Mesendoderm (in vitro differentiated cells): ENCODE data around the gene DST.
A peak's percentile ranks its signal among the peaks of the same experiment; 100 is the strongest.

ENCODE experiments used
- DNase-seq: peaks from one replicate; pipeline ENCODE4 v3.0.0; 2013
- H2AK5ac ChIP-seq: 2 replicates; pipeline ENCODE4 v1.6.1; 2013; ENCODE audit warnings: low read length, inconsistent platforms
- H2BK120ac ChIP-seq: 2 replicates; pipeline ENCODE4 v1.6.1; 2013; ENCODE audit warnings: low read depth, mild to moderate bottlenecking, low read length, moderate library complexity, mixed read lengths
- H2BK15ac ChIP-seq: replicated peaks from 2 replicates; pipeline ENCODE4 v1.6.1; 2013; ENCODE audit warnings: low read depth, mild to moderate bottlenecking, moderate library complexity
- H2BK5ac ChIP-seq: 2 replicates; pipeline ENCODE4 v1.6.1; 2013; ENCODE audit warnings: low read length, inconsistent platforms
- H3K18ac ChIP-seq: 2 replicates; pipeline ENCODE4 v1.6.1; 2013; ENCODE audit warnings: mild to moderate bottlenecking, low read length, mixed read lengths
- H3K23ac ChIP-seq: one replicate; pipeline ENCODE4 v1.6.1; 2013; ENCODE audit warnings: low read length
- H3K27ac ChIP-seq: 2 replicates; pipeline ENCODE4 v1.5.1; 2013; ENCODE audit warnings: low read depth, mild to moderate bottlenecking, inconsistent platforms, low read length, moderate library complexity
- H3K27me3 ChIP-seq: 2 replicates; pipeline ENCODE4 v1.6.1; 2013; ENCODE audit warnings: low read length, control low read depth, mild to moderate bottlenecking, inconsistent platforms; ENCODE audit not compliant: insufficient read depth, poor library complexity
- H3K36me3 ChIP-seq: 2 replicates; pipeline ENCODE4 v1.6.1; 2013; ENCODE audit warnings: low read length, inconsistent platforms; ENCODE audit not compliant: control insufficient read depth, insufficient read depth
- H3K4ac ChIP-seq: one replicate; pipeline ENCODE4 v1.6.1; 2013; ENCODE audit warnings: low read depth, mild to moderate bottlenecking, low read length, moderate library complexity
- H3K4me1 ChIP-seq: 2 replicates; pipeline ENCODE4 v1.6.1; 2013; ENCODE audit warnings: low read depth, low read length, inconsistent platforms; ENCODE audit not compliant: control insufficient read depth
- H3K4me2 ChIP-seq: 2 replicates; pipeline ENCODE4 v1.6.1; 2013; ENCODE audit warnings: low read length
- H3K4me3 ChIP-seq: 2 replicates; pipeline ENCODE4 v1.5.1; 2013; ENCODE audit warnings: mild to moderate bottlenecking, low read length
- H3K56ac ChIP-seq: one replicate; pipeline ENCODE4 v1.6.1; 2013; ENCODE audit warnings: low read length
- H3K79me1 ChIP-seq: 2 replicates; pipeline ENCODE4 v1.6.1; 2013; ENCODE audit warnings: low read length, inconsistent platforms
- H3K79me2 ChIP-seq: 2 replicates; pipeline ENCODE4 v1.6.1; 2013; ENCODE audit warnings: mild to moderate bottlenecking, low read length; ENCODE audit not compliant: control insufficient read depth, insufficient read depth
- H3K9ac ChIP-seq: 2 replicates; pipeline ENCODE4 v1.6.1; 2013; ENCODE audit warnings: low read length, inconsistent platforms
- H4K5ac ChIP-seq: one replicate; pipeline ENCODE4 v1.6.1; 2013; ENCODE audit warnings: low read length
- H4K8ac ChIP-seq: one replicate; pipeline ENCODE4 v1.6.1; 2013; ENCODE audit warnings: low read depth, mild to moderate bottlenecking, control low read depth, low read length, moderate library complexity
- WGBS: extraction: QIAGEN DNeasy Blood & Tissue Kit; methylation state at CpG from one replicate; pipeline ENCODE4 v1.1.7; 2013; ENCODE audit warnings: low lambda C conversion rate, missing lambda C conversion rate; ENCODE audit not compliant: insufficient coverage; ENCODE audit errors: extremely low coverage; 5-methylcytosine and 5-hydroxymethylcytosine counted together

DST gene

GRCh38 chr6:56684342-56685101 lies 41.8 kb upstream of the DST start:
- Histone ChIP-seq H3K56ac (no peak overlapping the region), H2BK5ac (no peak overlapping the region), H3K27ac (no peak overlapping the region), H2AK5ac (no peak overlapping the region), H4K8ac (no peak overlapping the region), H3K36me3 (no peaks in the 10 kb centered on the region), H3K4ac (no peak overlapping the region), H3K4me1 (no peaks in the 10 kb centered on the region), H3K9ac (no peak overlapping the region), H4K5ac (no peak overlapping the region), H3K79me1 (peaks cover 7% of the 10 kb centered on the region), H3K23ac (no peak overlapping the region), H2BK120ac (no peak overlapping the region), H3K79me2 (no peaks in the 10 kb centered on the region), H3K4me2 (no peak overlapping the region), H3K4me3 (no peak overlapping the region), H3K18ac (no peak overlapping the region), H2BK15ac (no peak overlapping the region), H3K27me3 (no peaks in the 10 kb centered on the region)
- DNase-seq = no peak
- no CpG with 5 or more reads among the region's 7 CpGs for WGBS

GRCh38 chr6:56683882-56684281 lies 41.2 kb upstream of the DST start:
- Histone ChIP-seq H3K36me3 (no peaks in the 10 kb centered on the region), H3K79me1 (peaks cover 7% of the 10 kb centered on the region), H3K56ac (no peak overlapping the region), H4K5ac (no peak overlapping the region), H3K27ac (no peak overlapping the region), H3K18ac (no peak overlapping the region), H3K27me3 (no peaks in the 10 kb centered on the region), H3K4me2 (no peak overlapping the region), H4K8ac (no peak overlapping the region), H3K79me2 (no peaks in the 10 kb centered on the region), H2BK5ac (no peak overlapping the region), H3K23ac (no peak overlapping the region), H2AK5ac (no peak overlapping the region), H3K4ac (no peak overlapping the region), H3K4me3 (no peak overlapping the region), H3K9ac (no peak overlapping the region), H2BK120ac (no peak overlapping the region), H2BK15ac (no peak overlapping the region), H3K4me1 (no peaks in the 10 kb centered on the region)
- DNase-seq = no peak
- no CpG with 5 or more reads among the region's 1 CpG for WGBS

GRCh38 chr6:56682635-56683034 lies 39.9 kb upstream of the DST start:
- no peak overlapping the region for H2BK5ac ChIP-seq
- H2BK120ac ChIP-seq = no peak overlapping the region
- H3K79me1 ChIP-seq = peaks cover 7% of the 10 kb centered on the region
- H3K18ac ChIP-seq = no peak overlapping the region
- H3K27ac ChIP-seq = no peak overlapping the region
- H3K4ac ChIP-seq = no peak overlapping the region
- DNase-seq = no peak
- no peak overlapping the region for H4K8ac ChIP-seq
- H2AK5ac ChIP-seq = no peak overlapping the region
- H3K27me3 ChIP-seq = no peaks in the 10 kb centered on the region
- H4K5ac ChIP-seq = no peak overlapping the region
- no peaks in the 10 kb centered on the region for H3K36me3 ChIP-seq
- H3K4me2 ChIP-seq = no peak overlapping the region
- no peaks in the 10 kb centered on the region for H3K4me1 ChIP-seq
- H3K23ac ChIP-seq = no peak overlapping the region
- WGBS = no CpG with 5 or more reads among the region's 1 CpG
- H3K9ac ChIP-seq = no peak overlapping the region
- H3K56ac ChIP-seq = no peak overlapping the region
- H3K79me2 ChIP-seq = no peaks in the 10 kb centered on the region
- H3K4me3 ChIP-seq = no peak overlapping the region
- H2BK15ac ChIP-seq = no peak overlapping the region

GRCh38 chr6:56677559-56677958 lies 34.9 kb upstream of the DST start:
- DNase-seq = no peak
- no peaks in the 10 kb centered on the region for H3K4me1 ChIP-seq
- no peak overlapping the region for H2BK120ac ChIP-seq
- no peak overlapping the region for H3K4me2 ChIP-seq
- no peak overlapping the region for H3K4me3 ChIP-seq
- no peak overlapping the region for H3K9ac ChIP-seq
- no peak overlapping the region for H3K23ac ChIP-seq
- no peak overlapping the region for H3K4ac ChIP-seq
- no peak overlapping the region for H3K27ac ChIP-seq
- H3K27me3 ChIP-seq = no peaks in the 10 kb centered on the region
- H4K8ac ChIP-seq = no peak overlapping the region
- H3K36me3 ChIP-seq = no peaks in the 10 kb centered on the region
- H2BK15ac ChIP-seq = no peak overlapping the region
- H3K79me1 ChIP-seq = peaks cover 2% of the 10 kb centered on the region
- H3K79me2 ChIP-seq = no peaks in the 10 kb centered on the region
- no peak overlapping the region for H2BK5ac ChIP-seq
- H4K5ac ChIP-seq = no peak overlapping the region
- H2AK5ac ChIP-seq = no peak overlapping the region
- H3K56ac ChIP-seq = no peak overlapping the region
- no peak overlapping the region for H3K18ac ChIP-seq

- DNase-seq = peak; percentile 71
- Histone ChIP-seq H3K18ac (no peak overlapping the region), H3K4ac (no peak overlapping the region), H3K4me3 (no peak overlapping the region), H2BK15ac (no peak overlapping the region), H3K4me2 (no peak overlapping the region), H4K8ac (no peak overlapping the region), H3K79me2 (no peaks in the 10 kb centered on the region), H3K79me1 (no peaks in the 10 kb centered on the region), H2BK5ac (peak overlapping the region; percentile 36), H3K56ac (peak overlapping the region; percentile 8), H3K9ac (no peak overlapping the region), H3K27me3 (no peaks in the 10 kb centered on the region), H3K4me1 (no peaks in the 10 kb centered on the region), H4K5ac (no peak overlapping the region), H2BK120ac (no peak overlapping the region), H2AK5ac (no peak overlapping the region), H3K23ac (no peak overlapping the region), H3K36me3 (no peaks in the 10 kb centered on the region), H3K27ac (peak overlapping the region; percentile 62)
- no CpG with 5 or more reads among the region's 6 CpGs for WGBS
These were observed 29.2 kb upstream of the DST start for GRCh38 chr6:56671651-56672461.
